Neural cell (in vitro differentiated cells): Measurements from ENCODE around the gene GRSF1. TPM values are rescaled to one million over a fixed set of nuclear protein-coding genes. Genes with fewer than 3 reads are reported as not detected.

Experiments
- H2AFZ ChIP-seq: fragments of 200-600, 300-800 bp; sonication (generic), shearing (Covaris generic); 2 replicates; pipeline ENCODE4 v1.6.0; 2014; ENCODE audit warnings: low read depth, mild to moderate bottlenecking, antibody characterized with exemption, low read length, moderate library complexity
- H3F3A ChIP-seq: fragments of 200-600 bp; shearing (Covaris generic); 2 replicates; pipeline ENCODE4 v1.6.1; 2016; ENCODE audit warnings: mild to moderate bottlenecking, moderate library complexity, mixed read lengths, antibody characterized with exemption, low read length; ENCODE audit not compliant: insufficient read depth, poor library complexity, severe bottlenecking
- H3K27ac ChIP-seq: fragments of 200-600, 300-800 bp; sonication (generic), shearing (Covaris generic); 2 replicates; pipeline ENCODE4 v1.5.1; 2014; ENCODE audit warnings: mild to moderate bottlenecking, low read length, moderate library complexity
- H3K27me3 ChIP-seq: fragments of 300-800, 200-600 bp; sonication (generic), shearing (Covaris generic); 2 replicates; pipeline ENCODE4 v1.6.0; 2014; ENCODE audit warnings: mild to moderate bottlenecking, low read depth, low read length, moderate library complexity; ENCODE audit not compliant: insufficient read depth
- H3K36me3 ChIP-seq: fragments of 300-800, 200-600 bp; sonication (generic), shearing (Covaris generic); 2 replicates; pipeline ENCODE4 v1.5.1; 2014; ENCODE audit warnings: mild to moderate bottlenecking, antibody characterized with exemption, low read length, moderate library complexity; ENCODE audit not compliant: insufficient read depth
- H3K4me2 ChIP-seq: fragments of 300-800, 200-600 bp; sonication (generic), shearing (Covaris generic); 2 replicates; pipeline ENCODE4 v1.6.0; 2014; ENCODE audit warnings: mild to moderate bottlenecking, low read length
- H3K4me3 ChIP-seq: fragments of 300-800, 200-600 bp; sonication (generic), shearing (Covaris generic); 2 replicates; pipeline ENCODE4 v1.5.1; 2014; ENCODE audit warnings: mild to moderate bottlenecking, low read length, moderate library complexity
- H3K79me2 ChIP-seq: fragments of 200-600 bp; shearing (Covaris generic); replicated peaks from 2 replicates; pipeline ENCODE4 v1.6.0; 2014; ENCODE audit warnings: mild to moderate bottlenecking, low read length, moderate library complexity; ENCODE audit not compliant: insufficient read depth
- H3K9ac ChIP-seq: fragments of 300-800, 200-600 bp; sonication (generic), shearing (Covaris generic); 2 replicates; pipeline ENCODE4 v1.6.1; 2016; ENCODE audit warnings: mild to moderate bottlenecking, low read length, mixed read lengths
- H3K9me2 ChIP-seq: fragments of 200-600 bp; shearing (Covaris generic); 2 replicates; pipeline ENCODE4 v1.6.1; 2016; ENCODE audit warnings: mild to moderate bottlenecking, low read length, mixed read lengths; ENCODE audit not compliant: insufficient read depth
- H3K9me3 ChIP-seq: fragments of 200-600, 300-800 bp; sonication (generic), shearing (Covaris generic); 2 replicates; pipeline ENCODE4 v1.6.1; 2016; ENCODE audit warnings: mild to moderate bottlenecking, mixed run types, low read length, moderate library complexity, mixed read lengths
- H4K20me1 ChIP-seq: fragments of 200-600 bp; shearing (Covaris generic); 2 replicates; pipeline ENCODE4 v1.6.1; 2016; ENCODE audit warnings: mild to moderate bottlenecking, mixed run types; ENCODE audit not compliant: insufficient read depth
- CTCF ChIP-seq: fragments of 450-650 bp; IDR thresholded peaks from 2 replicates; pipeline ENCODE4 v1.5.1; 2014; ENCODE audit warnings: antibody characterized with exemption, mild to moderate bottlenecking, moderate library complexity; ENCODE audit not compliant: poor library complexity, severe bottlenecking
- EP300 ChIP-seq: fragments of 450-650 bp; conservative IDR thresholded peaks from 2 replicates; pipeline ENCODE4 v1.6.1; 2014; ENCODE audit warnings: antibody characterized with exemption, mild to moderate bottlenecking, moderate library complexity; ENCODE audit not compliant: poor library complexity, severe bottlenecking
- EZH2 ChIP-seq: fragments of 200-600, 300-800 bp; shearing (Covaris generic), sonication (generic); IDR thresholded peaks from 2 replicates; pipeline ENCODE4 v1.6.1; 2014; ENCODE audit warnings: antibody characterized with exemption, low read length, borderline replicate concordance, mild to moderate bottlenecking; ENCODE audit not compliant: insufficient read depth, poor library complexity, severe bottlenecking
- MXI1 ChIP-seq: fragments of 450-650 bp; conservative IDR thresholded peaks from 2 replicates; pipeline ENCODE4 v1.6.1; 2014; ENCODE audit warnings: antibody characterized with exemption, mild to moderate bottlenecking; ENCODE audit not compliant: poor library complexity, severe bottlenecking
- POLR2AphosphoS5 ChIP-seq: IDR thresholded peaks from 2 replicates; pipeline ENCODE4 v1.6.1; 2012
- RAD21 ChIP-seq: fragments of 450-650 bp; conservative IDR thresholded peaks from 2 replicates; pipeline ENCODE4 v1.6.1; 2014; ENCODE audit warnings: antibody characterized with exemption, mild to moderate bottlenecking, moderate library complexity
- REST ChIP-seq: IDR thresholded peaks from 2 replicates; pipeline ENCODE4 v1.6.1; 2012; ENCODE audit warnings: borderline replicate concordance
- SMC3 ChIP-seq: fragments of 450-650 bp; conservative IDR thresholded peaks from 2 replicates; pipeline ENCODE4 v1.6.1; 2014; ENCODE audit warnings: antibody characterized with exemption, mild to moderate bottlenecking, moderate library complexity; ENCODE audit not compliant: poor library complexity
- TAF1 ChIP-seq: IDR thresholded peaks from 2 replicates; pipeline ENCODE4 v1.6.1; 2012; ENCODE audit warnings: low read depth
- polyA plus RNA-seq: library from polyadenylated mRNA; depleted of rRNA; stranded (reverse); fragments of >200 nt; gene quantifications from 2 replicates; pipeline ENCODE4 v1.2.3, GENCODE V29; 2014

The GRSF1 gene
- polyA plus RNA-seq, 1 donor from 2014 or later, result 85.5 TPM

- Histone ChIP-seq H3K36me3 (no peaks in the 10 kb centered on the region), H2AFZ (no peak overlapping the region), H3F3A (no peaks in the 10 kb centered on the region), H3K27ac (no peak overlapping the region), H3K79me2 (peaks cover 7% of the 10 kb centered on the region), H3K9me3 (no peaks in the 10 kb centered on the region), H3K9me2 (no peaks in the 10 kb centered on the region), H3K27me3 (no peaks in the 10 kb centered on the region), H3K4me2 (no peak overlapping the region), H3K9ac (no peak overlapping the region), H4K20me1 (no peaks in the 10 kb centered on the region), H3K4me3 (no peak overlapping the region)
- TF ChIP-seq REST, result no peak
- TF ChIP-seq CTCF, result no peak
- TF ChIP-seq EZH2, result no peak
- TF ChIP-seq SMC3, result no peak
- no peak for TF ChIP-seq TAF1
- no peak for TF ChIP-seq RAD21
- TF ChIP-seq POLR2AphosphoS5, result no peak
- TF ChIP-seq MXI1, result no peak
- TF ChIP-seq EP300, result no peak
These were observed 3.2 kb upstream of the GRSF1 start for GRCh38 chr4:70842761-70843435.

- no peak overlapping the region for H3K9ac ChIP-seq
- no peaks in the 10 kb centered on the region for H3K9me3 ChIP-seq
- H3K36me3 ChIP-seq, result no peaks in the 10 kb centered on the region
- peaks cover 15% of the 10 kb centered on the region for H3K79me2 ChIP-seq
- H3F3A ChIP-seq, result no peaks in the 10 kb centered on the region
- no peak overlapping the region for H2AFZ ChIP-seq
- H3K4me3 ChIP-seq, result no peak overlapping the region
- no peak for TF ChIP-seq REST
- no peak overlapping the region for H3K4me2 ChIP-seq
- H3K9me2 ChIP-seq, result no peaks in the 10 kb centered on the region
- no peak overlapping the region for H3K27ac ChIP-seq
- H3K27me3 ChIP-seq, result no peaks in the 10 kb centered on the region
- H4K20me1 ChIP-seq, result no peaks in the 10 kb centered on the region
These were observed 2.3 kb upstream of the GRSF1 start for GRCh38 chr4:70841951-70842350.
